Coronary artery (tissue), 2 donors: ENCODE results near the gene MAP3K4.

ENCODE experiments used
- DNase-seq: peaks from one replicate; pipeline ENCODE4 v3.0.0-alpha.2; 2017; ENCODE audit warnings: low spot score
- H3K27ac ChIP-seq, 2 donors: fragments of 200-600 bp; sonication (generic); one replicate each; pipeline ENCODE4 v1.5.1; 2016 to 2019
- H3K4me3 ChIP-seq: fragments of 200-600 bp; sonication (generic); 2 replicates; pipeline ENCODE4 v1.5.1; 2016; ENCODE audit warnings: mild to moderate bottlenecking, moderate library complexity
- TF ChIP-seq, protein P1 (sequence below): fragments of 200-600 bp; sonication (generic); IDR thresholded peaks from one replicate; pipeline ENCODE4 v1.5.1; 2019; ENCODE audit warnings: antibody characterized with exemption

MAP3K4 gene

DNA sequence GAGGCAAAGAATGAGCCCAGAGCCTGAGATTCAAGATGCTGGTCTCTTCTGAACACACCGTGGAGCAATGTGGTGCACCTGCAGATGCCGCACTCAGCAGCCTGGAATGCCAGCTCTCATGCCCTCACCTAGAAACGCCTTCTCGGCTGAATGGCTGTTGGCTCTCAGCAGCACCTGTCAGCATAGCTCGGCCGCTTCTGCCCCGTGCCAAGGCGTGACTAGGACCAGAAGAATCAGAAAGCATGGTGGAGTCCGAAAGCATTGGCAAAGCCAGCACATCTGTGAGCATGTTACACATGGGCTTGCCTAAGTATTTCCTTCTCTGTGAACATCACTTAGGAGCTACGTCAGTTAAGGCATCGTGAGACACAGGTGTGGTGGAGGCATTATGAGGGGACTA lies 140.8 kb downstream of the MAP3K4 start:
- DNase-seq: no peak
- TF ChIP-seq, protein P1, sequence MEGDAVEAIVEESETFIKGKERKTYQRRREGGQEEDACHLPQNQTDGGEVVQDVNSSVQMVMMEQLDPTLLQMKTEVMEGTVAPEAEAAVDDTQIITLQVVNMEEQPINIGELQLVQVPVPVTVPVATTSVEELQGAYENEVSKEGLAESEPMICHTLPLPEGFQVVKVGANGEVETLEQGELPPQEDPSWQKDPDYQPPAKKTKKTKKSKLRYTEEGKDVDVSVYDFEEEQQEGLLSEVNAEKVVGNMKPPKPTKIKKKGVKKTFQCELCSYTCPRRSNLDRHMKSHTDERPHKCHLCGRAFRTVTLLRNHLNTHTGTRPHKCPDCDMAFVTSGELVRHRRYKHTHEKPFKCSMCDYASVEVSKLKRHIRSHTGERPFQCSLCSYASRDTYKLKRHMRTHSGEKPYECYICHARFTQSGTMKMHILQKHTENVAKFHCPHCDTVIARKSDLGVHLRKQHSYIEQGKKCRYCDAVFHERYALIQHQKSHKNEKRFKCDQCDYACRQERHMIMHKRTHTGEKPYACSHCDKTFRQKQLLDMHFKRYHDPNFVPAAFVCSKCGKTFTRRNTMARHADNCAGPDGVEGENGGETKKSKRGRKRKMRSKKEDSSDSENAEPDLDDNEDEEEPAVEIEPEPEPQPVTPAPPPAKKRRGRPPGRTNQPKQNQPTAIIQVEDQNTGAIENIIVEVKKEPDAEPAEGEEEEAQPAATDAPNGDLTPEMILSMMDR: no peak

DNA sequence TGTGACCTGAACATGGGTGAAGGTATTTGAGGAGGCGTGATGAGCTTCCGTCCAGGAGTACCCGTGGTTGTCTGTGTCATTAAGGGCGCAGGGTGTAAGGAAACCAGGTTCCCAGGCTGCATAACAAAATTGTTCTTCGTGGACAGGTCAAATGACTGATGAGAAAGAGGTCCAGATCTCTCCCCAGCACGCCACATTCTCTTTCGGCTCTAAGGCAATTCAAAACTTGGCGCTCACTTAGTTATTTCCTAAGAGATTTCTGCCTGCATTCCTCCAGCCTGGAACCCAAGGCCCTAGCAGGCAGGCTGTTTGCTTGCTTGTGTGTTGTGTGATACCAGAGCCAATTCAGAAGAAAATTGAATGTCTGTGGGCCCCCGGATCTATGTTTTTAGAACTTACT lies 142.4 kb downstream of the MAP3K4 start:
- TF ChIP-seq, protein P1: no peak
- H3K27ac ChIP-seq: no peak overlapping the region
- no peak overlapping the region for H3K4me3 ChIP-seq
- no peak for DNase-seq

More for the DNA sequence above, 140.8 kb downstream of the MAP3K4 start:
- no peak overlapping the region for H3K27ac ChIP-seq
- no peak overlapping the region for H3K4me3 ChIP-seq

DNA sequence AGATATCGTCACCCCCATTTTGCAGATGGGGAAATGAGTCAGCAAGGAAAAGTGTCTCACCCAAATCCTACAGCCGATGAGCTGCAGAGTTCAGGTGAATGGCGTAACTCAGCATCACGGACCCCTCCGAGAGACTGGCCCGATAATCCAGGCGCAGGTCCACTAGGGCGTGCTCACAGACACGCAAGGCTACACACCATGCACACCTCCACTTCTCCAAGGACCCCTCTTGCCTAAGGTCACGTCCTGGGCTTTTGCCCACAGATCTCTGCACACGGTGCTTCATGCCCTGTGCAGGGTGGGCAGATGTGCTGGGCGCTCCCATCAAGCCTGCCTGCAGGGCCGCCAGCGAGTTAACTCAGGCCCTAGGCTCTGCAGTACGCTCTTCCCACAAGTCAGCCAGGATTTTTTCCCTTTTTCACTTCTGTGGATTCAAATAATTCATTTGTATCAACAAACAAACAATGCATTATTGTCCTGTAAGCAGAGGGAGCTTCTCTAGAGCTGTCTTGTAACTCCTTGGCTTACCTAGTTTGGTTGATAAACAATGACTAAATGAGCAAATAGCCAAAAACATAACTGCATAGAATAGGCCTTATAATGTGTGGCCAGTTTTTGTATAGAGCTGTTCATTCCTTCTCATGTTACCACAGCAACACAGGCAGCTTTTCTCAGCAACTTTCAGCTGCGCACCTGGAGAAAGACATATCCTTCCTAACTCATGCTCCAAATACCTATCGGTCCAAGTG lies 143.2 kb downstream of the MAP3K4 start:
- DNase-seq: no peak
- Histone ChIP-seq H3K27ac (no peak overlapping the region), H3K4me3 (no peak overlapping the region)
- TF ChIP-seq, protein P1: no peak

DNA sequence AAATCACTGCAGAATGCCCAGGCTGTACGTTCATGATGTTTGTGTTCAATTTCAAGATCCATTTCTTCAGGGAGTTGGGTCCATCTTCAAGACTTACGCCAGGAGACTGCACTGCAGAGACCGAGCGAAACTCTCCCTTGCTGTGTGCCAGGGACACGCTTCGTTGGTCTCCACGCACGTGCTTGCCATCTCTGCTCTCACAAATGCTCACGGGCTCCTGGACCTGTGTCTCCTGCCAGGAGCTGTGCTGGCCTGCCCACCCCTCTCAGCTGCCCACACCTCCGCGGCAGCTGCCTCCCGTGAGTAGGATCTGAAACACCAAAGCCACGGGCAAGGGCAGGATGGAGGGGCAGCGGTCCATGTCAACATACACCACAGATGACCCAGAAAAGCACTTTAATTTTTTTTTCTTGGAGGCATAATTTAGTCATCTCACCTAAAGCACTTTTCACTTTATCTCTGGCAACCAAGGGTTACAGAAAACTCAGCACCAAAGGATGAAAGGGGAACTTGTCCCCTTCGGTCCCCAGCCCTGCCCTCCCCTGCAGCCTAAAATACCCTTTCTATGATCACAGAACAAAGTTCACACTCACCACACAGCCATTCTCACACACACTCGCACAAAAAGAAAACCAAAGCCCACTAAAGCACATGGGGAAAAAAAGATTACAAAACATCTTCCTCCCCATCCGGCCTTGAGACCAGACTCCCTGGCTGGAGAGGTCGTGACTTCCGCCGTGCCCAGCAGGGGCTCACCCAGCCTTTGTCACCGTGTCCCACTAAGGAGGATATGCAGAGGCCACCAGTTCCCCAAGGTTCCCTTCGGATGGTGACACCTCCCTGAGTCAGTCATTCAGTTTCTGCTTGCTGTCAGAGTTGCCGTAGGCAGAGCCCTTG lies 144.4 kb downstream of the MAP3K4 start:
- DNase-seq: no peak
- H3K27ac ChIP-seq: no peak overlapping the region
- H3K4me3 ChIP-seq: no peak overlapping the region
- TF ChIP-seq, protein P1: no peak

DNA sequence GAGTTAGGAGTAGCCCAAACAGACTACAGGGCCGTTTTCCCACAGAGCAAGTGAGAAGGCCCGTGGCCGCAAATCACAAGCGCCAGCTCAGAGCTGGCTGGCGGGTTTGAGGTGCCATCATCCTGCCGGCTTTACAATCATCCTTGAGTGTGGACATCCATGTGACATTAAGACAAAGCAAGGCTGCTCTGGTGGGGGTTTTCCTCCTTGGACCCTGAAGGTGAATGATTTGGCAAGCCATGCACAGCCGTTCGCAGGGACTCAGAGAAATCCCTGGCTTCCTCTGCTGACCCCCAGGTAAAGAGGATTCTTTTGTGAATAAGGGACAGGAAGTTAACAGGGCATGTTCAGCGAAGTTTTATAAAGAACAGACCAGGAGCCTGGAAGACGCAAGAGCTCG lies 145.1 kb downstream of the MAP3K4 start:
- DNase-seq: no peak
- Histone ChIP-seq H3K4me3 (no peak overlapping the region), H3K27ac (no peak overlapping the region)
- TF ChIP-seq, protein P1: no peak

DNA sequence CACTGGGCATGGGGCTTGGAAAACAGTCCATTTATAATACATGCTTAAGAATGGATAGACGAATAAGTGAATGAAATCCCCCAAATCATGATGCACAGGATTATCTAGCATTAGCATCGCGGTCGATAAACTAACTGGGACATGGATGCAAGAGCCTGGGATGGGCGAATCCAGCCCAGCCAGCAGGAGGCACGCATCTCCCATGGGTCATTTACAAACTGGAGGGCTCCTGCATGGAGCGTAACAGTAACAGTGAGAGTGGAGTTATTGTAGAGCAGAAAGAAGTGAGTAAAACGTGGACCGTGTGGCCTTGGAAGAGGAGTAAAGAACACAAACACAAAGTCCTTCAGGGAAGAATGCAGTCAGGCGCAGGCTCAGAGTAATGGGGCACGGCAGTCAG lies 145.8 kb downstream of the MAP3K4 start:
- Histone ChIP-seq H3K27ac (no peak overlapping the region), H3K4me3 (no peak overlapping the region)
- DNase-seq: no peak
- TF ChIP-seq, protein P1: no peak
